Lung (tissue), 12 donors: ENCODE results near the gene TOR1AIP2. TPM values are rescaled to one million over a fixed set of nuclear protein-coding genes. Genes with fewer than 3 reads are reported as not detected.

Source experiments
- ATAC-seq: fragments of 200-7000 bp; cut with Tn5 transposase; one replicate; pipeline ENCODE4 v1.9.1; 2020; ENCODE audit warnings: moderate number of reproducible peaks; ENCODE audit not compliant: insufficient read depth, low FRiP score
- DNase-seq, 3 donors: peaks; one replicate each; pipeline ENCODE4 v3.0.0-alpha.2; 2013 to 2017
- H3K27ac ChIP-seq, 2 donors: one replicate each; pipeline ENCODE4 v1.5.1; 2013; ENCODE audit warnings: mild to moderate bottlenecking in 2 of 2, moderate library complexity in 2 of 2, control low read depth in 1 of 2, inconsistent platforms in 1 of 2, low read depth in 1 of 2, low read length in 1 of 2
- H3K27me3 ChIP-seq, 3 donors: one replicate each; pipeline ENCODE4 v1.5.1; 2013; ENCODE audit warnings: low read length in 2 of 3; ENCODE audit not compliant: control insufficient read depth in 3 of 3, insufficient read depth in 3 of 3
- H3K36me3 ChIP-seq, 4 donors: one replicate each; pipeline ENCODE4 v1.5.1; 2013; ENCODE audit warnings: low read length in 4 of 4, mild to moderate bottlenecking in 1 of 4, moderate library complexity in 1 of 4; ENCODE audit not compliant: control insufficient read depth in 4 of 4, insufficient read depth in 4 of 4
- H3K4me1 ChIP-seq, 5 donors: one replicate each; pipeline ENCODE4 v1.5.1; 2013; ENCODE audit warnings: low read length in 5 of 5, mild to moderate bottlenecking in 2 of 5, moderate library complexity in 1 of 5; ENCODE audit not compliant: control insufficient read depth in 5 of 5, insufficient read depth in 5 of 5
- H3K4me3 ChIP-seq: one replicate; pipeline ENCODE4 v1.5.1; 2013; ENCODE audit warnings: mild to moderate bottlenecking, control low read depth, moderate library complexity
- H3K9ac ChIP-seq, 2 donors: one replicate each; pipeline ENCODE4 v1.5.1; 2013; ENCODE audit warnings: low read length in 2 of 2, control low read depth in 1 of 2; ENCODE audit not compliant: insufficient read depth in 1 of 2
- H3K9me3 ChIP-seq, 4 donors: one replicate each; pipeline ENCODE4 v1.5.1; 2013; ENCODE audit warnings: low read length in 3 of 4, mild to moderate bottlenecking in 1 of 4, moderate library complexity in 1 of 4; ENCODE audit not compliant: control insufficient read depth in 4 of 4, insufficient read depth in 3 of 4
- CTCF ChIP-seq: IDR thresholded peaks from 2 replicates; pipeline ENCODE4 v1.5.1; 2012; ENCODE audit warnings: mild to moderate bottlenecking; ENCODE audit errors: control extremely low read depth, extremely low read depth
- WGBS, 2 donors: extraction: QIAGEN DNeasy Blood & Tissue Kit; methylation state at CpG; one replicate each; pipeline ENCODE4 v1.1.7; 2013; 5-methylcytosine and 5-hydroxymethylcytosine counted together
- polyA plus RNA-seq, 2 donors: library from polyadenylated mRNA; stranded (reverse); fragments of 200-250 nt; gene quantifications; one replicate each; pipeline ENCODE4 v1.2.1, GENCODE V29; 2013
- total RNA-seq, 2 donors: library from RNA; depleted of rRNA in 1 of 2; stranded (reverse); fragments of >200 nt in 1 of 2; gene quantifications; one replicate each; pipeline ENCODE4 v1.2.1, GENCODE V29; 2014 to 2021
- donor health status: control.
- donor health status: control.
- donor health status: Bipolar disorder and iron deficiency.
- donor health status: healthy.
- donor health status: DM: yes; HTN: yes; CAD: no.

TOR1AIP2 gene
- total and polyA plus RNA-seq, 4 donors = 10.1 to 118 (median 51.6) TPM

DNA sequence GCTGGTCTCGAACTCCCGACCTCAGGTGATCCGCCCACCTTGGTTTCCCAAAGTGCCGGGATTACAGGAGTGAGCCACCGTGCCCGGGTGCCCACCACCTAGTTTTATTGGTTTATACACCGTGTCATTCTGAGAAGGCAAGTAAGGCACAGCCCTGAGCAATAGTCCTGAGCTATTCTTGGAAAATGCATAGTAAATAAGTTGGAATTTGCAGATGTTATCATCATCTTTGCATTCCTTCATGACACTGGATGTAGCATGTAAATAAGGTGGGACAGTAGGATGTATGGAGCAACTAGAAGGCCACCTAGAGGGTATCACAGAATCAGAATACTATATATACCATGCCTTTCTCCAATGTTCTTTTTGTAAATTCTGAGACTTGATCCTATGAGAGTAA is 11.0 kb downstream of the TOR1AIP2 start:
- DNase-seq (no peak), ATAC-seq (no peak)
- TF ChIP-seq CTCF = no peak
- no peak overlapping the region for H3K27ac ChIP-seq
- H3K36me3 ChIP-seq = peaks cover 9 to 25% (median 18%) of the 10 kb centered on the region in 4 donors
- no peaks in the 10 kb centered on the region for H3K9me3 ChIP-seq
- H3K4me3 ChIP-seq = no peak overlapping the region
- WGBS, 2 donors = 96 to 98% methylated on average over 7 of the region's 7 CpGs
- peaks cover 0 to 10% (median 0%) of the 10 kb centered on the region in 5 donors for H3K4me1 ChIP-seq
- H3K27me3 ChIP-seq = no peaks in the 10 kb centered on the region
- H3K9ac ChIP-seq = no peak overlapping the region

DNA sequence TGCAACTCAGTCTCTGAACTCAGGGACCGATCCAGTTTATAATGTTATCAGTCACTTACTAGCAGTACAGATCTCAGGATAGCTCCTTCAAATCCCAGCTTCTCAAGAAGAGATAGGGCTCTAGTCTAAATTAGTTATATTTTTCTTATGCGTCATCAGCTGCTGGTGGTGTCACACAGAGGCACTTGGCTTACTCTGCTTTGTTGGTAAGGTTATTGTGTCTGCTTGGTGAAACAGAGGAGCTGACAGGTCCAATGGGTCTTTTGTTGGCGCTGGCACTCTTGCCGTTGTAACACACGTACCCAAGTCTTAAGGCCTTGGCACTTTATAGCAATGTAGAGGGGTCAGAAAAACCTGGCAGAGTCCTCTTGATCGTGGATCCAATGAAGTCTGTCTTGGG is 12.2 kb downstream of the TOR1AIP2 start:
- WGBS, 2 donors = 92 to 94% methylated on average over 6 of the region's 6 CpGs
- no peak for ATAC-seq
- H3K4me3 ChIP-seq = no peak overlapping the region
- no peaks in the 10 kb centered on the region for H3K9me3 ChIP-seq
- no peak overlapping the region for H3K27ac ChIP-seq
- no peak overlapping the region for H3K9ac ChIP-seq
- peaks cover 9 to 30% (median 19%) of the 10 kb centered on the region in 4 donors for H3K36me3 ChIP-seq
- DNase-seq = no peak
- H3K27me3 ChIP-seq = no peaks in the 10 kb centered on the region
- no peak for TF ChIP-seq CTCF
- peaks cover 0 to 6% (median 0%) of the 10 kb centered on the region in 5 donors for H3K4me1 ChIP-seq

DNA sequence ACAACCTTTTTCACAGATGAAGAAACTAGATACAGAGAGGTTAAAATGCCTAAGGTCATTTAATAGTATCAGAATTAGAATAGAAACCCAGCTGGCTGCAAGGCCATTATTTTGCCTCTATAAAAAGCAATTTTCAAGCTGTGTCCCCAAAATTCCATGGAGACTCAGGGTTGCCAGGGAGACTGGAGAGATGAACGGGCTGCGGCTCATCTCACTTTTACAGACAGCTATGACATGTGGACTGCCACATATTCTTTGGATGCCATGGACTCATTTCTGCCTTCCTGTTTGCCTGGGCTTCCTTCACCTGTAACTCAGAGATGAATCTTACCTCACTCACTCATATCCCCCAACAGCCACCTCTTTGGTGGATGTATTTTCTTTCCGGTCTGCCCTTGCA is 17.0 kb downstream of the TOR1AIP2 start:
- no peaks in the 10 kb centered on the region for H3K27me3 ChIP-seq
- ATAC-seq (no peak), DNase-seq (no peak)
- peaks cover 0 to 6% (median 0%) of the 10 kb centered on the region in 5 donors for H3K4me1 ChIP-seq
- no peak for TF ChIP-seq CTCF
- H3K27ac ChIP-seq = no peak overlapping the region
- 85 to 97% methylated on average over 3 of the region's 3 CpGs for WGBS, 2 donors
- H3K9ac ChIP-seq = no peak overlapping the region
- no peak overlapping the region for H3K4me3 ChIP-seq
- peaks cover 15 to 29% (median 23%) of the 10 kb centered on the region in 4 donors for H3K36me3 ChIP-seq
- H3K9me3 ChIP-seq = no peaks in the 10 kb centered on the region

- no peak overlapping the region for H3K4me3 ChIP-seq
- no peaks in the 10 kb centered on the region for H3K9me3 ChIP-seq
- H3K36me3 ChIP-seq = peaks cover 6 to 13% (median 11%) of the 10 kb centered on the region in 4 donors
- DNase-seq = no peak
- no peak for ATAC-seq
- no peaks in the 10 kb centered on the region for H3K27me3 ChIP-seq
- WGBS, 2 donors = 63 to 85% methylated on average over 4 of the region's 4 CpGs
- no peaks in the 10 kb centered on the region for H3K4me1 ChIP-seq
- no peak overlapping the region for H3K9ac ChIP-seq
- no peak for TF ChIP-seq CTCF
- no peak overlapping the region for H3K27ac ChIP-seq
Observed at GRCh38 chr1:179857009-179857408, 20.6 kb downstream of the TOR1AIP2 start.
